GM23248 (cell line): ENCODE data around the gene GCNT1. TPM values are rescaled to one million over a fixed set of nuclear protein-coding genes. Genes with fewer than 3 reads are reported as not detected.
"Not testable (repeated sequence)": the region's sequence is repeated elsewhere in the genome, so short reads cannot be mapped to it uniquely, and the experiment has no call there.

Experiments
- DNase-seq: peaks from one replicate; pipeline ENCODE4 v3.0.0-alpha.2; 2015
- H2AFZ ChIP-seq: fragments of 200-600 bp; sonication (generic); 2 replicates; pipeline ENCODE4 v1.6.1; 2016; ENCODE audit warnings: antibody characterized with exemption
- H3F3A ChIP-seq: fragments of 200-600 bp; sonication (generic); 2 replicates; pipeline ENCODE4 v1.6.1; 2016; ENCODE audit warnings: mild to moderate bottlenecking, antibody characterized with exemption, mixed run types; ENCODE audit not compliant: insufficient read depth
- H3K27ac ChIP-seq: fragments of 200-600 bp; sonication (generic); 2 replicates; pipeline ENCODE4 v1.5.1; 2016; ENCODE audit warnings: mild to moderate bottlenecking
- H3K27me3 ChIP-seq: fragments of 200-600 bp; sonication (generic); replicated peaks from 2 replicates; pipeline ENCODE4 v1.6.1; 2016; ENCODE audit warnings: mild to moderate bottlenecking; ENCODE audit not compliant: insufficient read depth
- H3K36me3 ChIP-seq: fragments of 200-600 bp; sonication (generic); 2 replicates; pipeline ENCODE4 v1.6.1; 2016; ENCODE audit warnings: low read depth, mild to moderate bottlenecking
- H3K4me1 ChIP-seq: fragments of 200-600 bp; sonication (generic); 2 replicates; pipeline ENCODE4 v1.6.1; 2016; ENCODE audit warnings: mild to moderate bottlenecking; ENCODE audit not compliant: insufficient read depth
- H3K4me2 ChIP-seq: fragments of 200-600 bp; sonication (generic); one replicate; pipeline ENCODE4 v1.6.1; 2016; ENCODE audit warnings: mild to moderate bottlenecking; ENCODE audit not compliant: unreplicated experiment
- H3K4me3 ChIP-seq: fragments of 200-600 bp; sonication (generic); 2 replicates; pipeline ENCODE4 v1.5.1; 2016; ENCODE audit warnings: mild to moderate bottlenecking
- H3K79me2 ChIP-seq: fragments of 200-600 bp; sonication (generic); 2 replicates; pipeline ENCODE4 v1.6.1; 2016; ENCODE audit warnings: mild to moderate bottlenecking; ENCODE audit not compliant: insufficient read depth
- H3K9ac ChIP-seq: fragments of 200-600 bp; sonication (generic); 2 replicates; pipeline ENCODE4 v1.6.1; 2016; ENCODE audit warnings: mild to moderate bottlenecking
- H3K9me2 ChIP-seq: fragments of 200-600 bp; sonication (generic); 2 replicates; pipeline ENCODE4 v1.6.1; 2016; ENCODE audit warnings: mixed run types, mild to moderate bottlenecking, moderate library complexity; ENCODE audit not compliant: insufficient read depth
- H3K9me3 ChIP-seq: fragments of 200-600 bp; sonication (generic); one replicate; pipeline ENCODE4 v1.6.1; 2017; ENCODE audit warnings: low read depth
- H4K20me1 ChIP-seq: fragments of 200-600 bp; sonication (generic); 2 replicates; pipeline ENCODE4 v1.6.0; 2016; ENCODE audit not compliant: insufficient read depth
- EZH2 ChIP-seq: fragments of 200-600 bp; sonication (generic); IDR thresholded peaks from 2 replicates; pipeline ENCODE4 v1.6.1; 2018; ENCODE audit warnings: antibody characterized with exemption, mild to moderate bottlenecking; ENCODE audit not compliant: insufficient read depth, poor library complexity, severe bottlenecking
- EZH2phosphoT487 ChIP-seq: fragments of 200-600 bp; sonication (generic); IDR thresholded peaks from 2 replicates; pipeline ENCODE4 v1.6.1; 2018; ENCODE audit warnings: antibody characterized with exemption, moderate library complexity, mild to moderate bottlenecking, low read depth; ENCODE audit not compliant: insufficient read depth
- WGBS, 2 experiments: methylation state at CpG; one replicate each; pipeline ENCODE4 v1.1.6; 2015 to 2017; ENCODE audit warnings: low lambda C conversion rate in 2 of 2, low coverage in 1 of 2; ENCODE audit errors: missing lambda C conversion rate in 2 of 2; 5-methylcytosine and 5-hydroxymethylcytosine counted together
- in situ Hi-C: fragments of 300-500 bp; cut with MboI; formaldehyde crosslinking; loops from 2 replicates; pipeline ENCODE4 v1.15.0; 2020
- polyA plus RNA-seq: library from polyadenylated mRNA; unstranded; fragments of >200 nt; fragmentation: Nextera tagmentation; extraction: Ambion mirVana; gene quantifications from 2 replicates; pipeline ENCODE4 v1.2.1, GENCODE V29; 2016
- total RNA-seq: library from RNA; depleted of rRNA; stranded (reverse); fragments of >200 nt; shearing (Covaris generic); gene quantifications from 2 replicates; pipeline ENCODE4 v1.2.3, GENCODE V29; 2014

GCNT1 gene
- total and polyA plus RNA-seq, 2 experiments from 2014 or later: 8.5 to 15.2 TPM

DNA sequence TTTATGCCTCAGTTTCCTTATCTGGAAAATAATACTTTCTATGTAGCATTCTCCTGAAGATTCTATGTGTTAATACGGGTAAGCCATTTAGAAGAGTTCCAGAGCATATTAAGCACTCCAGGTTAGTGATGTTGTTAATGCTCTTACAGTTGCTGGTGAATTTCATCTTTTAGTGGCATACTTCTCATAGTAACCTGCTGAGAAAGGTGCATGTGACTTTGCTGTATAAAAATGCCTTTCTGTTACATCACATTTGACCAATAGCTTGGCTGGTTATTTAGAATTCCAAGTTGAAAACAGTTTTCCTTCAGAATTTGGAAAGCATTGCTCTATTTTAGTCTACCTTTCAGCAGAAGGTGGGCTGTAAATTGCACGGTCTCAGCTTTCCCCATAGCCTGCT lies 27.2 kb downstream of the GCNT1 start:
- Histone ChIP-seq H3K27ac (no peak overlapping the region), H4K20me1 (no peaks in the 10 kb centered on the region), H3K4me3 (no peak overlapping the region), H3K36me3 (no peaks in the 10 kb centered on the region), H3K4me2 (no peak overlapping the region), H3F3A (no peaks in the 10 kb centered on the region), H3K27me3 (no peaks in the 10 kb centered on the region), H3K4me1 (peaks cover 4% of the 10 kb centered on the region; the same call in 1 of the 2 replicates), H3K9me2 (no peaks in the 10 kb centered on the region), H3K9ac (no peak overlapping the region), H3K79me2 (peaks cover 46% of the 10 kb centered on the region), H2AFZ (no peak overlapping the region), H3K9me3 (no peaks in the 10 kb centered on the region)
- DNase-seq: no peak
- in situ Hi-C loops: no loop called here
- no peak for TF ChIP-seq EZH2phosphoT487
- no peak for TF ChIP-seq EZH2
- WGBS, 2 experiments: 94 to 98% methylated on average over 2 of the region's 2 CpGs

DNA sequence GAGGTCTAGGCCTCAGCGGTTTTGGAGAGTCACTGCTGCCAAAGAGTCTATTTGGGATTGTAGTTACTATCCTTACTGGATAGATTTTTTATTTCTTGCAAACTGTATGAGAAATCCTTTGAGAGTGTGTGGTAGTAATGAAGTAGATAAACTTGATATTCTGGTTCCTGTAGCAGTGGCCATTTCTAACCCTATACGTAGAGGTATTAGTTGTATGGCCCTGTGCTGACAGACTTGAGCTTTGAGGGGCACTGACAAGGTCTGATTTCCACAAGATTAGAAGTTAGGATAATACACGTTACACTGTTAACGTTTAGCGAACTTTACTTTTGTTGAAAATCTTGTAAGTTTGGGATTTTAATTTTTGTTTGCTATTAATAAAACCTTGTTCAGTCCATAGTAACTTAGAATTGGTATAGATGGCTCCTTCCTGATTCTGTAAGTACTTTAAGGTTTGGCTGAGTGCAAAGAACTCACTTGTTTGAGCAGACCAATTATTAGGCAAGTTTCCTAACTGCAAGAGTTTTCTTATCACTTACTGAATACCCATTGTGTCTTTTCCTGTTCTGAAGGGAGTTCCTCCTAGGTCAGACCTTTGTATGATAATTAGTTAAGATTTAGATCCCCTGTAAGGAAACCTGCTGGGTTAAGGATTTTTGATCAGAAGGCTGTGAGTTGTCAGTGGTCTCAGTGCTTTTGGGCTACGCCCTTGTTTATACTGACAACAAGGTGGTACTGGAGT lies 31.4 kb downstream of the GCNT1 start:
- Histone ChIP-seq H3F3A (no peaks in the 10 kb centered on the region), H3K4me3 (no peak overlapping the region), H3K27me3 (no peaks in the 10 kb centered on the region), H3K36me3 (no peaks in the 10 kb centered on the region), H4K20me1 (no peaks in the 10 kb centered on the region), H3K4me1 (peaks cover 4% of the 10 kb centered on the region; the same call in 1 of the 2 replicates), H3K9me2 (no peaks in the 10 kb centered on the region), H3K4me2 (no peak overlapping the region), H3K27ac (no peak overlapping the region), H3K9ac (no peak overlapping the region), H3K79me2 (peaks cover 19% of the 10 kb centered on the region), H2AFZ (no peak overlapping the region), H3K9me3 (no peaks in the 10 kb centered on the region)
- no peak for DNase-seq
- in situ Hi-C loops: no loop called here
- WGBS, 2 experiments: 99 to 100% methylated on average over 6 of the region's 6 CpGs
- TF ChIP-seq EZH2phosphoT487: no peak
- no peak for TF ChIP-seq EZH2

DNA sequence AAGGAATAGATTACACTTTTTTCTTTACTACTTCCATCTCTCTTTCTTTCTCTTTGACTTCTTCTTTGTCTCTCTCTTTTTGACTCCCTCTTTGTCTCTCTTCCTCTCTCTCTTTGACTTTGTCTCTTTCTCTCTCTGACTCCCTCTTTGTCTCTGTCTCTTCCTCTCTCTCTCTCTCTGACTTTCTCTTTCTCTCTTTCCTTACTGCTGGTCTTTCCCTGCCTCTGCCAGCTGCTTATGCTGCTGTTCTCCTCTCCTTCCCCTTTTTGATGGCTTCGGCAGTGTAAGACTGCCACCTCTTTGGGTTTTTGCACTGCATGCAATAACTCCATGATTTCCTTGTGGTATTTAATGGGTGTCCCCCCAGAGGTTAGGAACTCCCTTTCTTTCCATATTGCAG lies 32.1 kb downstream of the GCNT1 start:
- WGBS, 2 experiments: 75 to 89% methylated on average over 1 of the region's 1 CpG
- in situ Hi-C loops: not testable (repeated sequence)

DNA sequence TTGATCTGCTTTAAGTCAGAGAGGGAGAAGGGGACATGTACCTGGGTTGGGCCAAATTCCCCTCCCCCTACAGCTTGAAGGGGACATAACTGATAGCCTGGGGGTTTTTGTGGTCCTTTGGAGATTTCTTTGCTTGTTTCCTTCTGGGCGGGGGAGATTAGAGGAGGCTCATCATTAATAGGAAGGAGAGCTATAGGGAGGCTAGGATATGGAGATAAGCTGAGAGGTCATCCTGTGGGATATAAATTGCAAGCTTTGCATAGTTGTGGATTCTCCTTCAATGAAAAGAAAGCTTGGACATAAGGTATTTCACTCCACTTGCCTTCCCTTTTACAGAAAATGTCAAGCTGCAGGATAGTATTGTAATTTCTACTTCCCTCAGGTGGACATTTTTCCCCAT lies 34.5 kb downstream of the GCNT1 start:
- peaks cover 20% of the 10 kb centered on the region for H3K79me2 ChIP-seq
- H3K4me2 ChIP-seq, H3K36me3 ChIP-seq, H3K4me1 ChIP-seq, H3K9me3 ChIP-seq, H3K9me2 ChIP-seq, H3F3A ChIP-seq, H3K9ac ChIP-seq, H4K20me1 ChIP-seq, H3K4me3 ChIP-seq, H3K27me3 ChIP-seq, in situ Hi-C loops, H3K27ac ChIP-seq, DNase-seq, H2AFZ ChIP-seq: not testable (repeated sequence)
- 88 to 95% methylated on average over 1 of the region's 1 CpG for WGBS, 2 experiments

More for the DNA sequence above, 32.1 kb downstream of the GCNT1 start:
- H3K9me3 ChIP-seq, H4K20me1 ChIP-seq, H3F3A ChIP-seq, H3K4me3 ChIP-seq, H3K27ac ChIP-seq, H3K4me1 ChIP-seq, H3K36me3 ChIP-seq, H3K4me2 ChIP-seq, H3K27me3 ChIP-seq, H3K9me2 ChIP-seq, DNase-seq, H2AFZ ChIP-seq, H3K9ac ChIP-seq: not testable (repeated sequence)
- peaks cover 13% of the 10 kb centered on the region for H3K79me2 ChIP-seq

DNA sequence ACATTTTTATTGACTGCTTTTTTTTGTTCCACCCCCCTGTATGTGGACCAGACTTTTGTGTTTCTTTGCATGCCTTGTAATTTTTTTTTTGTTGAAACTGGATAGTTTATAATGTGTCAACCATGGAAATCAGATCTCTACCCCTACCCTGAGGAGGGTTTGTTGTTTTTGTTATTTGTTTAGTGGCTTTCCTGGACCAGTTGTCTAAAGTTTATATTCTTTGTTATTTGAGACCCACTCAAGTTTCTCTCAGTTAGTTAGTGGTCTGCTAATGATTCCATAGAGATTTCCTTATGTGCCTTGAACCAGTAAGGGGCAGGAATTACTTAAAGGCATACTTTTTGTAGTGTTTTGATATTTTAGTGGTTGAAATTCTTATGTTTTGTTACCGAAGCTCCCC lies 41.1 kb downstream of the GCNT1 start:
- Histone ChIP-seq H3K4me1 (no peaks in the 10 kb centered on the region), H3K36me3 (peaks cover 19% of the 10 kb centered on the region; the same call in 1 of the 2 replicates), H3K79me2 (peaks cover 26% of the 10 kb centered on the region), H2AFZ (no peak overlapping the region), H3K9me2 (no peaks in the 10 kb centered on the region), H3F3A (no peaks in the 10 kb centered on the region), H4K20me1 (no peaks in the 10 kb centered on the region; the same call in 1 of the 2 replicates), H3K4me3 (no peak overlapping the region), H3K4me2 (no peak overlapping the region), H3K9ac (no peak overlapping the region), H3K9me3 (no peaks in the 10 kb centered on the region), H3K27ac (no peak overlapping the region), H3K27me3 (no peaks in the 10 kb centered on the region)
- TF ChIP-seq EZH2 (no peak), EZH2phosphoT487 (no peak)
- no peak for DNase-seq
- WGBS, 2 experiments: 91 to 96% methylated on average over 1 of the region's 1 CpG
- in situ Hi-C loops: no loop called here
